GM19043 (cell line): ENCODE data around the gene VDAC1.

ENCODE experiments used
- ATAC-seq: cut with Tn5 transposase; IDR thresholded peaks from one replicate; pipeline ENCODE4 v1.9.1; 2021; ENCODE audit warnings: low read depth; ENCODE audit not compliant: unreplicated experiment

The VDAC1 gene

DNA sequence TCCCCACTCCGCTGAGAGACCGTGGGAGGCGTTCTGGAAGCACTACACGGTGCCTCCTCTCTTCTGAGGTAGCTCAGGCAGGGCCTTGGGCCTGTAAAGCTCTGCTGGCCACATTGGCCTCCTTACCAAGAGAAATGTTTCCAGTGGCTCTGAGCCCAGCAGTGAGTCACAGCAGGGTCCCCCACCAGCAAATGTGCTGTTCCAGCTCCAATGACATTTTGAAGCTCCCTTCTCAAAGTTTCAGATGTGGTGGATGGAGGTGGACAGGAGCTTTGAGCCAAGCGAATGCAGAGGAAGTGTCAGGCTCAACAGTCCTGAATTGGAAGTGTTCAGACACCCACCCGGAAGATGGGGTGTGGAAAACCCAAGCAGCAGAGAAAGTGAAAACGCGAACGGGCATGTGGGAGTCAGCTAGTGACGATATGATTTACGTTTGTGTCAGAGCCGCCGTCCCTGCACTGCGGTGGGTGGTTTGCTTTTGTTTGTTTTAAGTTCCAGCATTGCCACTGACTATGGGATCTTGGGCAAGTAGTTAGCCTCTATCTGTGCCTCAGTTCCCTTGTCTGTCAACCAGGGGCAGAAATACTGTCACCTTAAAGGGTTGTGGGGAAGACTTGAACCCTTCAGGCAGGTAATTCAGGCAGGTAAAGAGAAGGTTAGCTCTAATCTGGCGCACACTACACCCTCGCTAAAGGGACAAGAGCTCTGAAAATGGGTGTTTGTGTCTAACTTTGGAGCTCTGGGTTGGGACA lies 74.5 kb downstream of the VDAC1 start:
- no peak for ATAC-seq

DNA sequence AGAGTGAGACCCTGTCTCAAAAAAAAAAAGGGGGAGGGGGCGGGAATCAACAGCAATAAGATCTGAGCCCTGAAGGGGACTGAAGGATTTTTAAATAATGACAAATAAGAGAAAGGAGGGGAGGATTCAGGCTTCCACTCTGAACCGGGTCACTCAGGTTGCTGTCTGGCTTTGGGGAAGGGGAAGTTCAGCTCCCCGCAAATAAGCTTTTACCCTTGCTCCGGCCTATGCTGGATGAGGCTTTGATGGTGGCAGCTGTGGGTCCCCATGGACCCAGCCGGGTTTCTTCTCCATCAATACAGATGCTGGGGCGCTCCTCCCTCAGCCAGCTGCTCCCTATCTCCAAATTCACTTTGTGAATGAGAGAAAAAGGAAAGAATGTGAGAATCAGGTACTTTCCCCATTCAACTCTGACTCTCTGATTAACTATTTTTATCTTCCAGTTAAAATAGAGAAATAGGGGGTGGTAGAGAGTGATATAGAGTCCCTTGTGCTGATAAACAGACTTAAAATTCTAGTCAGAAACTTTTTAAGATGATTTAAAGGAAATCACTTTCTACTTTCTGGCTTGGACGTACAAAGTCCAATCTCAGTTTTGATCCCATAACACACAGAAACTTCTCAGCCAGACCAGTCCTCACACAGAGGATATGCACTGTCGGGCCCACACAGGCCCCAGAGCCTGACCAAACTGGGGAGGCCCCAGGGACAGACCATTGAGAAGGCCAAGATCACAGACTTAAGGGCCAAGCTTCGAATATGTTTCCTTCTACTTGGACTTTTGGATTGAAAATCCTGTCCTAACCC lies 76.0 kb downstream of the VDAC1 start:
- no peak for ATAC-seq

DNA sequence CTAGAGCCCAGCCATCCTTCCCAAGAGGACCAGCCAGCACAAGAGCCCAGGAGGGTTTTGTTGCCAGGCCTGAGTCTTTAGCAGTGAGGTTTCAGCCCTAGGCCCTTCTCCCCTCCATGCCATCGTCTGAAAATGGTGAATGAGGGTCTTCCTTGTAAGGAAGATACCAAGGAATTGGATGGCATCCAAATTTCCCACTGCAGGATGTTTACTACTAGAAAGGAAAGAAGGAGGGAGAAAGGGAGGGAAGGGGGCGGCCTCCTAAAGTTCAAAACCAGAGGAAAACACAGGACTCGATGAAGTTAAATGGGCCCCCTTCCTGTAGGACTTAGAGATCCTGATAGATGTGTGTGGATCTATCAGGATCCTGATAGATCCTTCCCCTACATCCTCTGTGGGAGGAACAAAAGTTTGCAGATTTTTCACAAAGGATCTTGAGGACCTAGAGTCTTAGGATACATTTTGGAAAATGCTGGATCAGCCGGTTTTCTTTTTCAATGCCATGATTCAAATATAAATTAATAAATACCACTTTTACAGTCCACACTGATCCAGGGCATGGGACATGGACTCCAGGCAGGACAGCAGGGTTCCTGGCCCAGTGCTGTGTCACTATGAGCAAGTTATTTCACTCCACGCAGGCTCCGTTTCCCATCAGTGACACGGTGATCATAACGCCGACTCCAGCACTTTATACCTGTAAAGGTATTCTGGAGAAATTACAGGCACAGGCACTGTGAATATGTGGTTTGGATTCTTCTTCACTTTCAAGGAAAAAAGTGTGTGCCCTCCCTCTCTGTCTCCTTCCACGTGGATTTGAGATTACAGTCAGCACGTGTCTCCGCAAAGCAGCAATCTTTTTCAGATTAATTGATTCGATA lies 77.2 kb downstream of the VDAC1 start:
- no peak for ATAC-seq

DNA sequence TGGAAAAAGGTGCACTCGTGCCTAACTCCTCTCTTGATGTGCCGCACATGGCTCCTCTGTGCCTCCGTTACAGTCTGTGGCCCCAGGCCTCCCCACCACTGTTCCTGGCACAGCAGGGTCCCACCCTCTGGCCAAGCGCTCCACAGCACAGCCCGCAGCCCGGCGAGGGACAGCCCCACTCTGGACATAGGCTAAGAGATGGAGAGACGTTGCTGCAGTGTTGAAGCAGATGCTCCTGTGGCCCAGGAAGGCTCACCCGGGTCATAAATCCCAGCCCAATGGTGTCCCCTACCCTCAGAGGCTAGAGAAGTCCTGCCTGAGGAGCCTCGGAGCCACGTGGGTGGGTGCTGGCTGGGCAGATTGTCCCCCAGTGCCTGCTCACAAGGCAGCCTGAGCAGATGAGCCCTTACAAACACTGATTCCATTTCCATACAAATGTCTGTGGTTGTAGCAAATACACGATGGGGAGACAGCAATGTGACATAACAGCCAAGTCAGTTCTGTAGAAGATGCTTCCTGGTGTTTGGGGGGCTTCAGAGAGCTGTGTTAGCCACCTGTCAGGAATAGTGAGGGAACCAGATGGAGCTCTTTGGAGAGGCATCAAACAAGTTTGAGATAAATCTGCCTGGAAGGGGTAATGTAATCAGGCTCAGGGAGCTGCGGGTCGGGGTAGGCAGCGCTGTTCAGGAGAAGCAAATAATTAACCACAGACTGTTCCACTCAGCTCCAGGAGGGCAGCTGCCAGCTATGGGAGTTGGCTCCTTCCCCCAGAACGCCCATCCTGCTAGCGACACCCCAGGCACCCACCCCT lies 78.1 kb downstream of the VDAC1 start:
- no peak for ATAC-seq

DNA sequence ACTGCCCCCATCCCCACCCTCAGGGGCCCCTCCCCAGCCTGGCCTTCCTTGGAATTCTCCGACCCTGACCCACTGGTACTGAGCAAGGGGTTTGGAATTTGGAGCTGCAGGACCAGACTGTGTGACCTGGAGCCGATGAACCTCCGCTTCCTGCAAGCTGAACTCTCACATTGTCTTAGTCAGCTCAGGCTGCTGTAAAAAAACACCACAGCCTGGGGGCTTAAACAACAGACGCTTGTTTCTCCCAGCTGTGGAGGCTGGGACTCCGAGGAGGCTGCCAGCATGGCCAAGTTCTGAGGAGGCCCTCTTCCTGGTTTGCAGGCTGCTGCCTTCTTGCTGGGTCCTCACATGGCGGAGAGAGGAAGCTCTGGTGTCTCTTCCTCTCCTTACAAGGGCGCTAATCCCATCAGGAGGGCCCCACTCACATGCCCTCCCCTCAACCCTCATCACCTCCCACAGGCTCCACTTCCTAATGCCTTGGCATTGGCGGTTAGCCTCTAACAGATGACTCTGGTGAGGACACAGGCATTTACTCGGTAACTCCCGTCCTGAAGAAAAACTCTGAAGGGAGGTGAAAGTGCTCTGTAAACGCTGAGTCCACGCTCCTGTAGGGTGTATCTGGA lies 78.8 kb downstream of the VDAC1 start:
- ATAC-seq, result no peak

DNA sequence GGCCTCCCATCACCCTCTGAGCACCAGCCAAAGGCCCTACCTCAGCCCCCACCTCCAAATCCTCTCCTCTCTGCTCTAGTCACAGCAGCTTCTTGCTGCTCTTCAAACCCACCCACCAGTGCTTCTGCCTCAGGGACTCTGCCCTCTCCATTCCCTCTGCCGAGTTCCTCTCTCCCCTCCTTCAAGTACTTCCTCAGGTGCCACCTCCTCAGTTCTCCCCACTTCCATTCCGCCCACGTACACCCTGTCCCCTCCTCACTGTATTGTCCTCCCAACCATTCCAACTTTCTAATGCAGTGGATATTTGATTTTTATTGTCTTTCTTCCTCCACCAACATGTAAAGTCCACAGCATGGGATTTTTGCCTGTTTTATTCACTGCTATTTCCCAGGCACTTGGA lies 79.5 kb downstream of the VDAC1 start:
- ATAC-seq, result no peak

DNA sequence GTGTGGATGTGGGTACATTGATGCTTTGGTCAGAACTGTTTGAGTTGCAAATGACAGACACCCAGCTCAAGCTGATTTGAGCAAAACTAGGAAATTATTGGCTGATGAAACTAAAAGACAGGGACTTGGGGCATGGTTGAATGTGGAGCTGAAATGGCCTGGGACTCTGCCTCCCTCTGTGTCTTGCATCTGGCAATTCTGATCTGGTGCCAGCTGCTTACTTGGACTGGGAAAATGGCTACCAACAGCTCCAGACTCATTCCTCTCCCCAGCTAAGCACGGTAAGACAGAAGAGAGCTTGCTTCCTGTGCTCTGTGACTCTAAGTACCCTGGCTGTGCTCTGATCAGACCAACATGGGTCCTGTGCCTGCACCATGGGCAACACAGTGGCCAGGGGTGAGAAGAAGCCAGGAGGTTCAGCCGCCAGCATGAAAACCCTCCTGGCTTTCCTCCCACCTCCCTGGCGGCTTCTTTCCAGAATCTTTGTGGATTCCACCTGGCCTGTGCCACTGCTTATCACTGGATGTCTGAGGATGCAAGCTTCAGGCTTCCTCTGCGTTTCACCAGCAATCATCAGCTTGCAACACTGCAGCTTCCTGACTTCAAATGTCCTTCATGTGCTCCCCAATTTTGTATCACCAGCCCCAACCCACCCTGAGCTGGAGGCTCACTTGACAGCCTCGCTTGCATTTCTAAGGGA lies 80.4 kb downstream of the VDAC1 start:
- ATAC-seq, result no peak

DNA sequence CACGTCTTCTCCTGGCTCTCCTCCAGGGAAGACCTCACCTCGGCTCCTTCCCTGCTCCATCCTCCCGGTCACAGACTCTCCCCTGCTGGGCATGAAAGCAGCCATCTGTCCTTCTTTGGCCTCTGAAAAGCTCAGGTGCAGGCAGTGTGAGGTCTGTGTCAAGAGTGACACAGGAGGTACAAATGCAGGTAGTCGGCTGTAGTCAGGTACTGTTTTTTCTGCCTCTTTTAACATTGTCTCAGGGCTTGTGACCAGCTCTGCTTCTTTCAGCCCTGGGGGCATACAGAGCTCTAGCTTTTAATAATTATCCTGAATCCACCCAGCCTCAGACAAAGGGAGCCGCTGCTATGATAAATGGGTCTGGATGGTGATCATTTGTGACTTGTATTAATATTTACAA lies 82.8 kb downstream of the VDAC1 start:
- ATAC-seq, result no peak
